Smooth muscle cell of the umbilical artery (primary cell): ENCODE measurements around the gene TRIP6. TPM values are rescaled to one million over a fixed set of nuclear protein-coding genes. Genes with fewer than 3 reads are reported as not detected.

Experiments
- total RNA-seq: library from RNA; depleted of rRNA; stranded (reverse); fragments of >200 nt; gene quantifications from 2 replicates; pipeline ENCODE4 v1.2.3, GENCODE V29; 2014

The TRIP6 gene, protein sequence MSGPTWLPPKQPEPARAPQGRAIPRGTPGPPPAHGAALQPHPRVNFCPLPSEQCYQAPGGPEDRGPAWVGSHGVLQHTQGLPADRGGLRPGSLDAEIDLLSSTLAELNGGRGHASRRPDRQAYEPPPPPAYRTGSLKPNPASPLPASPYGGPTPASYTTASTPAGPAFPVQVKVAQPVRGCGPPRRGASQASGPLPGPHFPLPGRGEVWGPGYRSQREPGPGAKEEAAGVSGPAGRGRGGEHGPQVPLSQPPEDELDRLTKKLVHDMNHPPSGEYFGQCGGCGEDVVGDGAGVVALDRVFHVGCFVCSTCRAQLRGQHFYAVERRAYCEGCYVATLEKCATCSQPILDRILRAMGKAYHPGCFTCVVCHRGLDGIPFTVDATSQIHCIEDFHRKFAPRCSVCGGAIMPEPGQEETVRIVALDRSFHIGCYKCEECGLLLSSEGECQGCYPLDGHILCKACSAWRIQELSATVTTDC
- total RNA-seq, result 46.9 and 54.3 TPM in 2 replicates

DNA sequence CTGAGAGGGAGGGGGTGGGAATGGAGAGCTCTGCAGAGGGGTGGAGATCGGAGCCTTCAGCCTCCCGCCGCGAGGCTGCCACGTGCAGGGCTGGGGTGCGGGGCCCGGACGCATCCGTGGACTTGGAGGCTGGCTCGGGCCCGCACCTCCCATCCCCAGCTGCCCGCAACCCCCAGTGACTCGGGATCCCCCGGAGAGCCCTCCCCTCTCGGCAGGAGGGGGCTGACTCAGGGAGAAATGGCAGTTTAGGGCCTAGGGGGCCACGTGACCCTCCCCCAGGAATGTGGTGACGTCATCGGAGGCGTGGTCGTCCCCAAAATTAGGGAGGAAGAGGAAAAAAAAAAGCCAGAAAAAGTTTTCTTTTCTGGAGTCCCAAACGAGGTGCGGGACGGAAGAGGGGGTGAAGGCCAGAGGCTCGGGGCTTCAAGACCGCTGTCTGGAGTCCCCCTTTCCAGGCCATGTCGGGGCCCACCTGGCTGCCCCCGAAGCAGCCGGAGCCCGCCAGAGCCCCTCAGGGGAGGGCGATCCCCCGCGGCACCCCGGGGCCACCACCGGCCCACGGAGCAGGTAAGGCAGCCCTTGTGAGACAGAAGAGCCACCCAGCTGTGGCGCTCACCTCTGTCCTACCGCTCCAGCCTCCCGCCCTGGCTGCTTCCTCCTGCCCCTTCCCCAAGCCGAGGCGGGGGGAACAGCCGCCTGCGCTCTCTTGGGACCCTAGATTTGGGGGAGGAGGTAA is at the start of gene TRIP6:
TSS of gene TRIP6 (plus strand) at position 348 of the 736 bp plus-strand sequence. CDS start at position 459, 111 bp downstream.

DNA sequence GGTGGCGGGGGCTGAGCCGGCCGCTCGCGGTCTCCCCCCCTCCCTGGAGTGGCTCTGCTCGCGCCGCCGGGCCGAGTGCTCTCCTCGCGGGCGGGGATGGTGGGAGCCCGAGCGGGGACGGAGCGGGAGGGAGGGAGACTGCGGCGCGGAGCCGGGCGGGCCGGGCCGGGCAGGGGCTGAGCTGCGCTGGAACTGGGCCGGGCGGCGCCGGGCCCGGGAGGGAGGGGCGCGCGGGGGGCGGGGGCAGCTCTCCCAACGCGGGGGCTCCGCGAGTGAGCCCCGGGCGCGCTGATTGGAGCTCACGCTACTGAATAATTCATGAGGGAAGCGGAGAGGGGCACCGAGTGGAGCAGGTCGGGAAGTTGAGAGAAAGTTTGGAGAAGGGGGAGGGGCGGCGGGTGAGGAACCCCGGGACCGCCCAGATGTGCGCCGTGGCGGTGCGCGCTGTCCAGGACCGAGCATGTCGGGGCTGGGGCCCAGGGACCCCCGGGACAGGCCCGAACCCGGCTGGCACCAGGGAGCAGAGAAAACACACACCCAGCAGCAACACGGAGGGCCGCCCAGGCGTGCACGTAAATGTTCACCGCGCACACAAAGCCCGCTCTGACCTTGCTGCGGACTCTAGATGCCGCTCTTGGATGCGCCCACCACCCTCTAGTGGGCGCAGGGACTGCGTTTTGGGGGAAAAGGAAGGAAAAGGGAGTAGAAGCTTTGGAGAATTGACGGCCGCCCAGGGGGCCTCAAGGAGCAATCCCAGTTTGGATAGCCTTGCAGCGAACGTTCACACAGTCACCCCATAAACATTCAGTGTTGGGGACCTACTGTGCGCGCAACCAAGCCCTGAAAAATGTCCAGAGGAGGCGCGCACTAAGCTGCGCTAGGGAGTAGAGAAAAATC is 39.6 kb upstream of the TRIP6 start, which contains the start of gene EPHB4:
TSS of gene EPHB4 (minus strand) at position 194 of the 897 bp plus-strand sequence. CDS start 493 bp downstream, outside the sequence.

DNA sequence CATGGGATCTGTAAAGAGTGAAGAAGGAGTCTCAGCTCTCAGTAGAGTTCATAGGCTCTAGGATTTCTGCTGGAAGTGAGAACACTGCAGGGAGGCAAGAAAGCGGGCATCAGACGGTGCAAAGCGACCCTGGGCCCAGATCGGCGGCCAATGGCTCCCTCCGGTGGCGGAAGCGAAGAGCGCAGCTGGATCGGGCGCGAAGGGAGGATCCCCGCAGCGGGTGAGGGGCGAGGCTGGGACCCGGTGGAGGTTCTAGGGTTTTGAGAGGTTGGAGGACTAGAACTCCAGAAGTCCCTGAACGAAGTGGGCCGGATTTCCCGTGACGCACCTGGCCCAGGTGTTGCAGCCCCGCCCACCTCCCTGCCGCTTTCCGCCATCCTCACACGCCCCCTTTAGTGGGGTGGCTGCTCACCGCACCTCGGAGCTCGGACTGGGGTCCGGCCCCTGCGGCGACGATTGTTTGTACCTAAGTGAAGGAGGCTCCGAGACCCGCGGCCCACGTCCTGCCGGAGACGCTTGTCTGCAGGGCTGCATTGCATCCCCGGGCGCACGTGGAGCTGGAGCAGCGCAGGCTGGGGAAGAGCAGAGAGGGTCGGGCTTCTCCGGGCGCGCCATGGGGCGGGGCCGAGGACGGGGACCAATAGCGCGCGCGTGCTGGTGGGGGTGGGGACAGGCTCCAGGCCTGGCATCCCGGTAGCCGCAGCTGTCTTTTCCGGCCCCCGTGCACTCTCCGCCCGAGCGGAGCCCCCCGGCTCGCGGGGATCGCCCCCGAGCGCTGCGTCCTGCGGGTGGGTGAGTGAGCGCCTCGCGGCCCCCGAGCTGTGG is 14.9 kb upstream of the TRIP6 start, which contains the start of gene SLC12A9:
TSS of gene SLC12A9 (plus strand) at position 666 of the 825 bp plus-strand sequence. CDS start 1,485 bp downstream, outside the sequence.

DNA sequence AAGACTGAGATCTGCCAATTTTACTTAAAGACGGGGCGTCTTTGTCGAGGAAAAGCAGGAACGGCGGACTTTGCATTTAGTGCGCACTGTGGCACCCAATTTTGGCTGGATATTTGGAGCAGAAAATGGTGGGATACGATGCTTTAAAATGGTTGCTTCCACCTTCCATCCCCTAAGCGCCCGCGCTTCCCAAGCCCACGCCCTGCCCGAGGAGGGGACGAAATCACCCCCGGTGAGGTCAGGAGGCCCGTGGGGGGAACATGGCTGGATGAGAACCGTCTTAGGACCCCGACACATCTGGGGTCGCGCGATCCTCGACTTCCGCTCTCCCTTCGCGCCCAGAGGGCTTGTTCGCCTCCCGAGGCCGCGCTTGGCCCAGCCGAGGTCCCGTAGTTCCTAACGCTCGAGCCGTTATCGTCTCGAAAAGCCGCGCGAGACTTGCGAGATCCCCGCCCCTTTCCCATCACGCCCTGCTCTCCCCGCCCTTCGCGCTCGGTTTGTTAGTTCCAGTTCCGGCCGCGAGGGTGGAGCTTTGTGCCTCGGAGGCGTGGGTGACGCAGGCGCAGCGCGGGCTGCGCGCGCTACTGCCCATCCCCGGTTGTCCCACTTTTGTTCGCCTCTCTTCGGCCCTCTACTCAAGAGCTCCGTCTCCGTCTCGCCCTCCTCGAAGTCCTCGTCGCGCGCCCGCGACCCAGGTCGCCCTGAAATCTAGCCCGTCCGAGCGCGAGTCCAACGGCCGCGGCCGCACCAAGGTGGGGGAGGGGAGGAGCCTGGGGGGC is 7.6 kb downstream of the TRIP6 start, which contains the start of gene SRRT:
TSS of gene SRRT (plus strand) at position 527 of the 779 bp plus-strand sequence. CDS start 488 bp downstream, outside the sequence.

DNA sequence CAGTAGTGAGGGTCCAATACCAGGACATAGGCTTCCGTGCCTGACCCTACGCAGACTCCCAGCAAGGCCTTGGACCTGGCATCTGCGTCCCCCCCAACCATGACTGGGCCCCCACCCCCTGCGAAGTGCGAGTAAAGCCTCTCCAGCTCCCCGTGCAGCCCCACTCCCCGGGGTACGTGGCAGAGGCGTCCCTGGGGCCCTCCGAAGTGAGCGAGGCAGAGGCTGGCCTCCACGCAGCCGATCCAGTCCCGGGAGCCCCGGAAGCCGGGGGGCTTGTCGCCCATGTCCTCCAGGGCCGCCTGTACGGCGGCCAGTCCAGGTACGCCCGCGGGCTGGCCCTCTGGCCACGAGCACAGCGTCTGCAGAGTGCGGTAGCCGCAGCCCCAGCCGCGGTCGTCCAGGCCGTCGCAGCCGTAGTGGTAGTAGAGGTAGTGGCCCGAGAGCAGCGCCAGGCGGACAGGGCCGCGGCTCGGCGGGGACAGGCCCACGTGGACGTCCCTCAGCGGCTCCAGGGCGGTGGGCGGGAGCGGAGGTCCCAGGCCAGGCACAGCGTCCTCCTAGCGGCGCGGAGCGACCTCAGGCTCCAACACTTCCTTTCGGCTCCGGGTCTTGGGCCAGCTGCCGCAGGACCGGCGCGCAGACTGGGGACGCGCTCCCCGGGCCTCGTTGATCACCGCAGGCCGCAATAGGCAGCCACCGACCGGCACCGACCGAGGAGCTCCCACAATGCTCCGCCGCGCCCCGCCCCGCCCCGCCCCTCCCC is 22.0 kb downstream of the TRIP6 start, which contains the start of gene UFSP1:
TSS of gene UFSP1 (minus strand) at position 728 of the 763 bp plus-strand sequence. CDS start at position 284, 444 bp downstream.

DNA sequence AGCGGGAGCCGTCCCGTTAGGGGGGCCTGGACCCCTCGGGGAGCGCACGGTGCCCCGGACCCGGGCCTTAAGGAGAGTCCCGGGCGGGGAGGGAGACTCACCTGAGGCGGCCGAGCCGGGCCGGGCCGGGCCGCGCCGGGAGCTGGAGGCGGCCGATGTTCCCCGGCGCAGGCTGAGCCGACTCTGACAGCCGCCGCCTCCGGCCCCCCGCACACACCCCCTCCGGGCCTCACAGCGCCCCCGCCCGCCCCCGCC is 28.4 kb downstream of the TRIP6 start, which contains the start of gene ACHE:
TSS of gene ACHE (minus strand) at position 188 of the 255 bp plus-strand sequence. CDS start 1,656 bp downstream, outside the sequence.

Other genes with a start within 250 kb of the TRIP6 start
- 0.83 and 0.89 TPM in 2 replicates for gene TFR2, start 225.8 kb upstream of the TRIP6 start, total RNA-seq
- not detected in 2 replicates for gene ACTL6B, start 210.9 kb upstream of the TRIP6 start, total RNA-seq
- gene GNB2, start 193.6 kb upstream of the TRIP6 start, total RNA-seq, result 61.5 and 126 TPM in 2 replicates
- 11.3 and 14.4 TPM in 2 replicates for gene GIGYF1, start 173.1 kb upstream of the TRIP6 start, total RNA-seq
- 27.6 and 27.9 TPM in 2 replicates for gene POP7, start 161.3 kb upstream of the TRIP6 start, total RNA-seq
- not detected in 2 replicates for gene EPO, start 146.9 kb upstream of the TRIP6 start, total RNA-seq
- gene ZAN, start 133.8 kb upstream of the TRIP6 start, total RNA-seq, result not detected in 2 replicates
- 57.0 and 69.2 TPM in 2 replicates for gene EPHB4, start 39.9 kb upstream of the TRIP6 start, total RNA-seq
- 12.2 and 14.3 TPM in 2 replicates for gene SLC12A9, start 14.7 kb upstream of the TRIP6 start, total RNA-seq
- 28.2 and 46.3 TPM in 2 replicates for gene SRRT, start 7.7 kb downstream of the TRIP6 start, total RNA-seq
- 6.4 and 8.6 TPM in 2 replicates for gene UFSP1, start 22.3 kb downstream of the TRIP6 start, total RNA-seq
- gene ACHE, start 28.5 kb downstream of the TRIP6 start, total RNA-seq, result 0.30 and 0.74 TPM in 2 replicates
- not detected in 2 replicates for gene MUC3A, start 82.1 kb downstream of the TRIP6 start, total RNA-seq
- gene MUC12, start 102.2 kb downstream of the TRIP6 start, total RNA-seq, result 0.60 and 1.2 TPM in 2 replicates
- not detected in 2 replicates for gene MUC17, start 152.7 kb downstream of the TRIP6 start, total RNA-seq
- 14.3 and 36.2 TPM in 2 replicates for gene TRIM56, start 218.1 kb downstream of the TRIP6 start, total RNA-seq